Activated T-helper 9 cell treated with anti-CD3 and anti-CD28 coated beads, Interleukin-2, amount 50 U/mL, for 16 hours (primary cell): ENCODE results near the gene NCAM1.

Experiments
- DNase-seq: peaks from one replicate; pipeline ENCODE4 v3.0.0-alpha.2; 2020; ENCODE audit warnings: low read depth

NCAM1 gene

DNA sequence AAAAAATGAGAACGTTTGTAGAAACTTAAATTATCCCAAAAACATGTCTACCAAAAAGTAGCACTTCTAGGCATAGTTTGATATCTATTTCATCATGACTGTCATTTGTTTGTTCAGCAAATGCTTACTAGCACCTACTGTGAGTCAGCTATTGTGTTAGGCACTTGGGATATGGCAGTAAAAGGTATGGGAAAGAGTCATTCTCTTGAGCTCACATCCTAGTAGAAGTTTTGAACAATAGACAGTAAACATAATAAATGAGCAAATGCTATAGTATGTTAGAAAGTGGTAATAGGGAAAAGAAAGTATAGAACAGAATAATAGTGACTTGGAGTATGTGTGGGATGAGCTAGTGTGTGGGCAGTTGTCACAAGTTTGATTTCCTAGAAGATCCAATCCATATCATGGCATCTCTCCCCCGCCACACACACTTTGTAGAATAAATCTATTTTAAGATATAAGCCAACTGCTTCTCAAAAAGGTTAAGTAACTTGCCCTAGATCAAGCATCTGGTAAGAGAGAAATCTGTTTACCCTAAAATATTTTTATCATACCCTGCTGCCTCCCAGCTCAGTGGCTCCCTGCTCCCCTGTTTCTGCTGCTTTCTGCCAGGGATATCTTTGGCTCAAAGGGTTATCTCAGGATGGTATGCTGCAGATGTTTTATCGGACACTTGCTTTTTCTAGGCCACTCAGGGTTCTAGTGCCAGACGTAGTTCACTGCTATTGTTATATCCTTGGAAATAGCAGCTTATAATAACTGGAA lies 129.7 kb downstream of the NCAM1 start:
- DNase-seq, result no peak

DNA sequence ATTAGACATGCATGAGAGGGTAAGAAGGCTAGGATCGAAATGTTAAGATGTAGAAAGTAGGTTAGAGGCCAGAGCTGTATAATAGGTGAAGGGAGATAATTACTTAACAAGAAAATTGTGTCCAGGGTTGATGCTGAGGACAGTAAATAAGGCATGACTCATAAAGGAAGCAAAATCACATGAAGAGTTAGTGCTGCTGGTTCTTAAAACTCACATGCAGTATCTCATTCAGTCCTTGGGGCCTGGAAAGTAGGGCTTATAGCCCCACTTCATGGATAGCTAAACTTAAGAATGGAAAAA lies 130.2 kb downstream of the NCAM1 start:
- no peak for DNase-seq

DNA sequence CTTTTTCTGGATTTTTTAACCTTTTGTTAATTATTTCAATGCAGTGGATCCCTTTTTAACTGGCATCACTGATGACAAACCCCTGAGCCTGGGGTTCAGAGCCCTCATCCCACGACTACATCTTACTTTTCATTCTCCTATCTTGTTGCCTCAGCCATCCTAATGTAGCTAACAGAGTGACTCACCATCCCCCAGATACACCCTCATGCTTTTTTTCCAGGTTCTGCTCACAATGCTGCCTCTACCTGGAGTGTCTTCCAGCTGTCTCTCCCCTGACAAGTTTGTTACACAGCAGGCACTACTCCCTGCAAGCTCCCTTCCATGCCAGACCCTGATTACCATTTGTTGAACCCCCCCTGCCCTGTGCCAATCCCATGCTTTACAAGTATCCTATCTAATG lies 135.4 kb downstream of the NCAM1 start:
- no peak for DNase-seq

DNA sequence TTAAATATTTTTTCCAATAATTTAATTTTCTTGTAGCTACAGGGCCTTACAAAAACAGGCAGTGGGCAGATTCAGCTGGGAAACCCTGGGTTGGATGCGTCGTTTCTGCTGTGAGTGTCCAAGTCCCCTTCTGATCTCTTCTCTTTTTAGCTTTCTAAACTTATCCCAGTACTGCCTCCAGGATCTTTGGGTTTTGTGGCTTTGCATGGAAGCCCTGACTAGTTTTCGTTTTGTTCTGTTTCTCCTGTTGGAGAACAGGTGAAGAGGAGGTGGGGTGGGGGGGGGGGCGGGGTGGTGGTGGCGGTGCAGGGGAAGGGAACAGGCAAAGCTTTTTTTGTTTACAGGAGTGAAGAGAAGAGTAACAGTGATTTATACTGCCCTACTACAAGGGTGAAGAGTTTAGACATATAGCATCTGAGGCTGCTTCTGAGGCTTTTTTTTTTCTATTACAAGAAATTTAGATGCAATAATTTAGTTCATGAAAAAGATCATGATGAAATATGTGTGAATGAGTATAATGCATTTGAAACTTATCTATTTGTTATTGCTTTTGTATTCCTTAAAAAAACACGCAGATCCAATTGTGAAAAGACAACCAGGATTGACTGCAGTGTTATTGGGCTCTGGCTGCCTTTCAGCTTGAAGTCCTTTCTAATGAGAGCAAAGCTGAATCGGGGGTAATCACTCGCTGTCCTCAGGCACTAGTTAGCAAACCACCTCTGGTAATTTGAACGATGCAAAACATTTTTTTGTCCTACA lies 142.9 kb downstream of the NCAM1 start:
- no peak for DNase-seq

DNA sequence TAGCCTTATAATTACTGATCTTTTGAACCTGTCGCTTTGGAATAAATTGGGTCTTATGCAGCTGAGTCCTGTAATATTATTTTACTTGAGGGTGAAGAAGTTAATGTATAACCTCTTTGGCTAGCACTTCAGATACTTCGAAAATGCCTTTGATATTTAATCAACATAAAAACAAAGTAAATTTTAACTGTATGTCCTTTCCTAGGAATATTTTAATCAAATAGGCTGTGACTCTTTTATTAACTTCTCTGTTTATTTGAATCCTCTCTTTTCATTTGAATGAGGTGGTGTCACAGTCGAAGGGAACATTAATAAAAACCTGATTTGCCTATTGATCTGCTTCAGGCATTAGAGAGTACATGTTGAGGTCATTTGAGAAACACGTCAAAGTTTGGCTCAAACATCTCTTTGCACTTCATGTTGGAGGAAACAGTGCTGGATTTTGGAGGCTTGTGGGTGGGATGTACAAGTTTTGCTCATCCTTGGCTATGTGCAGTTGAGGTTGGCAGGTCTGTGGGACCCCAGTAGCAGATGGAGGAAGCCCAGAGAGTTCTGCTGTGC lies 143.6 kb downstream of the NCAM1 start:
- DNase-seq, result no peak

DNA sequence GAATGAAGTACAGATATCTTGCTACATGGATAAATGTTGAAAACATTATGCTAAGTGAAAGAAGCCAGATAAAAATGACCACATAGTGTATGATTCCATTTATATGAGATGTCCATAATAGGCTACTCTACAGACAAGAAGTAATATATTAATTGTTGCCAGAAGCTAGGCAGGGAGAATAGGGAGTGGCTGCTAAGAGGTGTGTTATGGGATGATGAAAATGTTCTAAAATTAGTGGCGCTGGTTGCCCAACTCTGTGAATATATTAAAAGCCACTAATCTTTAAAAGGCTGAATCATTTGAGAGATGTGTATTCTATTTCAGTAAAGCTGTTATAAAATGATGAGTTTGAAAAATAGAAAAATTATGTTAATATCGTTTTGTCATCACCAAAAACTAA lies 144.4 kb downstream of the NCAM1 start:
- no peak for DNase-seq

DNA sequence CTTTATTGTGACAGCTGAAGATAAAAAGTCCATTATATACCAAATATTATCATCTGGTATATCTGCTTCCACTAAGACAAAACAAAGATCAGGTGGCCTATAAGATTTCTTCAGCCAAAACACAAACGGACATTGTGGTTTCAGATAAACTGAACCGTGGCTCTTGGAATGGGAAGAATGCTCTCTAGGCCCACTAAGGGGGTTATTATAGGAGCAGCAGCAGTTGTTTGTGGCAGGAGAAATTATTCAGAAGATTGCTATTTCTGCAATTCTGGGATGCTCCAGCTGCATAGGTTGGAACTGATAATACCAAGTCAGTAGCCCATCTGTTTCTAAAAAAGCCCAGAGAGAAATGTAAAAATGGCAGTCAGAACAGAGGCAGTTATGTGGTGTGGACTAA lies 145.3 kb downstream of the NCAM1 start:
- no peak for DNase-seq

DNA sequence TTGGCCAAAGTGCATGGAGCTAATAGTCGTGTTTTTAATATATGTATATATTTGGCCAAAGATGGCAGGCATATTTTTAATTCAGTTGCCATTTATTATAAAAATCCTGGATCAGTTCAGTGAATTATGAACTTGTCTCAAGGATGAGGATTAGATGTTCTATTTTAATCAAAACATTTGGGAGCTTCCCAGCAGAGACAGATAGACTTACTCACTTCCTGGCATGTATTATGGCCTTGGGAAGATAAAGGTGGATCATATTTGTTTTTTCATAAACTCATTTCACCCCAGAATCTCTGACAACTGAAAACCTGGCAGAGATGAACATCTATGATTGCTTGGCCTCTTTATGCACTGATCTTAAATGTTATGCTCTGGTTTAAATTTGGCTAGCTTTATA lies 148.8 kb downstream of the NCAM1 start:
- no peak for DNase-seq

DNA sequence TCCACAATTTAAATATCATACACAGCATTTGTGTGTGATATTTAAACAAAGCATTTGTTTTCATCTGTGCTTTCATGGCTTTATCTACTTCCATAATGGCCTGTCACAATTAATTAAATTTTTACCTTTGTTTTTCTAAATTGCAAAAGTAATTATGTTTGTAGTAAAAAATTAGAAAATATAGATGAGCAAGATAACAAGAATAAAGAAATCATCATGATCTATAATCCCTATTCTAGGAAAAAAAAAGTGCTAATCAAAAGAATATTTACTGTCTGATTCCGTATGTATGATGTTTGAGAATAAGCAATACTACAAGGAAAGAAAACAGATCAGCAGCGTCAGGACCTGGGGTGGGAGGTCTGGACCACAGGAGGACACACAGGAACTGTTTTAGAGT lies 149.9 kb downstream of the NCAM1 start:
- no peak for DNase-seq

DNA sequence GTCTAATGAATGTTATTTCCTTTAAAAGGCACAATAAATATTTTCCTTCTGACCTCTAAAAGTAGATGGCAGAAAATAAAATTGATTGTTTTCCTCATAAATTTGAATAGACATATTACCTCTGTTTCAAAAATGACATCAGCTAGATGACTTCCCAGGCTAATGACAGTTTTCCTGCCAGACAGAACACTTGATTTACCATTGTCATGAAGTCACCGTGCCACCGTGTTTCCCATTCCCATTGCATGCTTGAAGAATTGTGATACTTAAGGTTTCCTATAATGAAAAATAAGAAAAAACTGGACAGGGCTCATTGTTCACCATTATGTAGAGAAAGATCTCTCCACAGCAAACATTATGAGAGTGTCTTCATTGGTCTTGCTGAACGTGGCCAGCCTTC lies 151.1 kb downstream of the NCAM1 start:
- DNase-seq, result no peak

DNA sequence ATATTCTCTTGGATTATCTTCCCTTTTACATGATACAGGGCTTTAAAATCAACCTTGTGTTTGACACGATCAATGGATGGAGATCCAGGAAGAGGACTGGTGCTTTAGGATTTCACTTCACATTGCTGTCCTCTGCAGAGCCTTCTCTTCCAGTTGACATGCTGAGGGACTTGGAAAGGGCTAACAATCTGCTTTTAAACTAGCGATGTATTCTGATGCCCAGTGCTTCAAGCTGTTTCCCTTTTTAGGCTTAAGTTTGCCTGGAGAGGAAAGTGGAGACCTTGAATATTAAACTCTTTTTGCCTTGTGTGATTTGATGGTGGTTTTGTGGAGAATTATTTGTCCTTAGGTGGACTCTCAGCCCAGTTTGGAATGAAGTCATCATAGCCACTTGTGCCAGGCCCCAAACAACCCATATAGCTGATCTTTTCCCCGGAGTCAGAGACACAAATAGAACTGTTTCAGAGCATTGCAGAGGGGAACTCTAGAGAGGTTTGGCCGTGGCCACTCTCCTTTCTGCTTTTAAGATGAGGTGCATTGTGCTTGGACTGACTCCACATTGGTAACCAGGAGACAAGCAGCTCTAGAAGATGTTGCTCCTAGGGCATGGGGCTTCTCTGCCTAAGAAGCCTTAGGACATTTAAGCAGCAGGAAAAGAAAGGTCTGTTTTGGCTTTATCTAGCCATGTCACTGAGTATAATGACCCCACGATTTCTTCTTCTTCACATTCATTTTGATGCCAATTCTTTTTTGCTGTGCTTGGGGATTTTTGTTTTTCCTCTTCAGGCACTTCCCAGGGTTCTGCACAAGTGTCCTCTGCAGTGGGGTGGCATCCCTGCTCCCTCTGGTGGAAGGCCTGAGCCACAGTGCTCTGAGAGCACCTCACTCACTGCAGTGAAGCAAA lies 152.8 kb downstream of the NCAM1 start:
- no peak for DNase-seq

DNA sequence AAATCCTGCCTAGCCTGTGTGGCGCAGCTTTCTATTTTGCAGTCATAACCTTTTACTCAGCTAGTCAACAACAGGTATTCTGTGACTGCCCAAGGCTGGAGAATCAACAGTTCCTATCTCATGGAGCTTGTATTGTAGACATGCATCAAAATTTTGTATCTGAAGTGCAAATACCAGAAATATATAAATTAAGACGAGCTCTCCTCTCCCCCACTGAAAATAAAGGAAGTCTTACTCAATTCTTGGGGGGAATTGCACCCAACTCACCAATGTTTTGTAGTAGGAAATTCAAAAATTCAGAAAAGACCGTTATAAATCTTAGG lies 153.4 kb downstream of the NCAM1 start:
- no peak for DNase-seq

DNA sequence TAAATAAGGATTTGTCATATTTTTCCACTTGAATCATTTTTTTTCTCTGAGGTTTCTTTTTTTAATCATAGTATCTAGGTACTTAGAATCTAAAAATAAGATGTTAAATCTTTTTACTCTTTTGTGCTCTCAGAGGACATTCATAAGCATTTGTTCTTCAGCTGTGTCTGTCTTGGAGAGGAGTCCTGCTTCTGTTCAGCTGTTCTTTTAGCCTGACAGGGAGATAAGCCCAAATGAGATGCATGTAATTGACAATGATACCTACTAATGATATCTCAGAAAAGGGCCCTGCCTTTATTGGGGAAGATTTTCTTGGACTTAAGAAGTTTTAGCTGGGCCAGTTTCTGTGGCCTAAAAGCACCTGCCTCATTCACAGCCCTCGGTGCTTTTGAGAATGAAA lies 156.9 kb downstream of the NCAM1 start:
- DNase-seq, result no peak

DNA sequence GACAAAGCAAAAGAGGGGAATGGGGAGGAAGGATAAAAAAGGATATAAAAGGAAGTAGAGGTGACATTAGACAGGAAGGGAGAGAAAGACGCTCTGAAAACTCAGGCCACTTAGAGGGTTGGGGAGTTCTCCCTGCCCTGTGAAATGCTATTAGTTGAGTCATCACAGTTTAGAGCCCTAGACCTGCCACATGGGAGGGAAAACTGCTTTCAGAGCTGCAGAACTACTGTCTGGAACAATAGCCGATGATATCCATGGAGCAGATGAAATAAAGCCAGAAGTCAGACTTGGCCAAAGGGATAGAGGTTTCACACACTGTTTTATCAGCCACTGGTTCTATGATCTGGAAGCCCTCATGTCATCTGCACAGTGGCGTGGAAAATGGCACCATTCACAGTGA lies 157.9 kb downstream of the NCAM1 start:
- DNase-seq, result no peak

DNA sequence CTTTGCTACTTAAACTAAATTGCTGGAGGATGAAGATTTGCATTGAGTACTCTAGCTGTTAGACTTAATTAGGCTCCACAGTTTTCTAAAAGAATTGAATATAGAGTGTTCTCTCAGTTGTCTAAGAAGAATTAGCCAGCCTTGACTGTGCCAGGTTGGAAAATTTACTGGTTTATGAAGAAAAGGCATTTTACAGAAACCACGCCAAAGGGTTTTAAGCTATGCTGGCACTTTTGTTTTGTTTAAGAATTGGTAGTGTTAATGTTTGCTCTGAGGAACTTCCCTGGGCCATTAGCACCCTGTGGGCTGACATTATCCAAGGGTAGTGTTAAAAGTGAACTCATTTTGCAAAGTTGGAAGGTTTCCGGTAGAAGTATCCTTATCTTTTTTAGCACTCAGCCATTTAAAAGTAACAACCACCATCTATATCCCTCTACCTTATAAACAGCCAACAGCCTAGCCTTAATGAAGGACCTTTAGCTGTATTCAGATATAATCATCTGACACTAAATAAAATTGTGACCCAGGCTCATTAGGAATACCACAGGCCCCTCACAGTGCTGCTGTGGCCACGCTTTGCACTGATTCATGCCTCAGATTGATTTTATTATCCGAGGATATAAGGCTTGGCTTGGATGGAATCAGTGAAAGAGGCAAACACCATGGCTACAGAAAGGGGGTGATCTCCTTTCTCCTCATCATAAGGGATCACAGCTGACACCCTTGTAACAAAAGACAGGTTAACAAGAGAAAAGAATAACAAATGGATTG lies 158.9 kb downstream of the NCAM1 start:
- DNase-seq, result no peak

DNA sequence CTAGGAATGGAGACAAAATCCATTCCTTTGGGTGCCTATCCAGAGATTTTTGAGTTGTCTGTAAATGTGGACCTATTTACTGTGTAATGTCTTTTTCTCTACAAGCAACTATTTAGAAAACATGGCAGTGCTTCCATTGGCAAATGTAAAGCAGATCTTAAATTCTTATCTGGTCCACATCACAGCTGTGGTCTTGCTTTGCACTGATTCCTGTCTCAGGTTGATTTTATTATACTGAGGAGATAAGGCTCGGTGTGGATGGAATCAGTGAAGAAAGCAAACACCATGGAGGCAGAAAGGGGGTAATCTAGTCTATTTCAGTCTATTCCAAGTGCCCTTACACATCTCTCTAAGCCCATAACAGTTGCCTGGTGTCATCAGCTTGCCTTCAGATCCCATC lies 160.5 kb downstream of the NCAM1 start:
- DNase-seq, result no peak

DNA sequence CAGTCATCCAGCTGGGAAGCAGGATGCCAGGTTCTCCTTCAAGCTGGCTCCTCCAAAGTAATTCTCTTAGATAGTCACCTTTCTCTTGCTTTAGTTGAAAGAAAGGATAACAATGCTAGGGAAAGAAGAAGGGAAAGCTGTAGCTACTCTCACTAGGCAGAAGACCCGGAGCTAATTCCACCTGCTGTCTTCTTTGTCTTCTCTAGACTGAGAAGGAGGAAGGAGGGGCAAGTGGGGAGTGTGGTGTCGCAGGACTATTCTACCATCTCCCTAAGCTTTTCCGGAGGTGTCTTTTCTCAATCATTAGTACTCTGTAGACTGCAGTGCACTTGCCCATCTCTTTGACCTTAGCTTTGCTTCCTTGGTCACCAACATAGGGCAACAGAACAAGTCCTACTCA lies 162.8 kb downstream of the NCAM1 start:
- DNase-seq, result no peak

DNA sequence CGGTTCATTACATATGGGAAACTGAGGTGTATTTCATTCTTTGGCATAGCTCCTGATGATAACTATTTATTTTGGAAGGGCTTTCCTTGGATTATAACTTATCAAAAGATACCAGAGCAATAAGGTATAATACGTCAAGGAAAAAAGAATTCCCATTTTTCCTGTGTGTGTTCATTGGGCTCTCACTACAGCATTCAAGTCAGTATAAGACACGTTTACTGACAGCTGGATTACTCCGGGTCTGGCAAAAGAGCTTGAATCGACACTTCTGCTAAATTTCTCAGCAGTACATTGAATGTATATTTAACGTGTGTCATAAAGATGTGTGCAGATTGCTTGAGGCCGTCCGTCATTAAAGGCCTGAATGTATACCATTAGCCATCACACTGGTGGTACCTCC lies 163.4 kb downstream of the NCAM1 start:
- DNase-seq, result no peak

DNA sequence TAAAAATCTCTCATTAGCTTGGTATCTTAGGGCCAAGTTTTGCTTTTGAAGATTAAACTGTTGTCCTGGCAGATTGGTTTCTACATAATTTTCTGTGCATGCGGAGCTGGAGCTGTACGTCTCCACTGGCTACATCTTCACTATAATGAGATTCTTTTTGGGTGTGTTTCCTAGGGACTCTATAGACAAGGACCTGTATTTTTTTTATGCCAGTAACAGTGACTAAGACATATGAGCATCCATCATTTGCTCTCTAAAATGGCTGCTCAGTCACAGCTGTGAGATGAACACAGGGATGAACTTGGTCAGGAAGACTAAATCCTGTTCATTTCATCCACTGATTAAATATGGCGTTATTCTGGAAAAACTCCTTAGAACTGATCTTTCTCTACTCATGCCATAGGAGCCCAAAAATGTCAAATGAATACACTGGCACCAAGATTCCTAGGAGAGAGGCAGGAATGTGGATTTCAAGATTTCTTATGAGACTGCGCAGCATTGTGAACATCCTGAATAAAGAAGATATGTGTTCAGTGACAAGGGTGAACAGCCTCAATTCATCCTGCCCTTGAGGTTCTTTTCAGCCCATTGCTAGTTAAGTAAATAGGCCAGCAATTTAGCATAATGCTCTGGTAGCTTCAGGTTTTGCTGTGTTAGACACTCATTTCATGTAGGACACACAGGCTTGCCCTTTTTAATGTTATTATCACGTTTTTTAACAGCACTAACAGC lies 168.2 kb downstream of the NCAM1 start:
- DNase-seq, result no peak

DNA sequence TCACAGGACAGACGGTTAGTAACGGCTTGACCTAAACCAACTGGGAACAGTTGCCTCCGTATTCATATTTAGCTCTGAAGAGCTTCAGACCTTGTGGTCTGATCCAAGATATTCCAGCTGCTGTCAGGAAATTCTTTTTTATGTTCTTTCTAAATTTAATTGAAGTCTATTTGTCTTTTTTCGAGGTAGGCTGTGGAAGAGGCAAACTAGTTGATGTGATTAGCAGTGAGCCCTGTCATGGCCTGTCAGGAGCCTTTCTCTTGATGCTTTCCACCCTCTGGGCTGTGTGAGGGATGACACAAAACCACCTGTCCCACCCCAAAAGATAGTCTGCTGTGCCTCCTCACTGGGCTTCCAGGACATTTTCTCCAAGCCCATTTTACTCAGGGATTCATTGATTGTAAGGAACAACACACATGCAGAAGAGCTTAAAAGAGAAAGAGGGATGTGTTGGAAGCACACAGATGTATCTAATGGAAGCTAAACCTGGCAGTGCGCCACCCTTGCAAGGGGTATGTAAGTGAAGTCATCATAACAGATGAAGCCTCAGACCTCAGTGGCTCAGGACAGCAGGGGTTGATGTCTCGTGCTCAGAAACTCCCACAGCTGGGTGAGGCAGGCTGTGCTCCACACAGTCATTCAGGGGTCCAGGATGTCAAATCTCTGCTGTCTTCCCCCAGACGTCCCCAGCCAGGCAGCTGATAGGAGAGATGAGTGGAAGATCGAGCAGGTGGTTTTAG lies 170.0 kb downstream of the NCAM1 start:
- no peak for DNase-seq

DNA sequence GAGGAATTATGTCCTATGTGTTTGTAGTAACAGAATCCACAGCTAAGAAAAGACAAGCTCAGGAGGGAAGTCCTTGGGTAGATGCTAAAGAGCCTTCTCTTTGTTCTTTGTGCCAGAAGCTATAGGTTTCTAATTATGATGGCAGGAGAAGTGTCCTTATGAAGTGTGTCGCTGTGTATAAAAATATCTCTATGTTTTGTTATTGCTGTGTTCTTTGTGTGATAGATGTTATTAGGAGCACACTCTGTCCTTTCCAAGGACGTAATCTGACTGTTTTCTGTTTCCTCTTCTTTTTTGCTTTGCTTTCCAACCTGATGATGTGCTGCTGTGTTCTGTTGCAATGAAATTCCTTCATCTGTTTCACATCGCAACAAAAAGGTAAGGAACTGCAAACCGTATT lies 171.9 kb downstream of the NCAM1 start:
- DNase-seq, result no peak
